Upper lobe of right lung (tissue), 1 donor: Measurements from ENCODE around the gene TP73. TPM values are rescaled to one million over a fixed set of nuclear protein-coding genes. Genes with fewer than 3 reads are reported as not detected.
A peak's percentile ranks its signal among the peaks of the same experiment; 100 is the strongest.

Source experiments
- ATAC-seq: fragments of 200-7000 bp; cut with Tn5 transposase; one replicate; pipeline ENCODE4 v1.9.1; 2020; ENCODE audit warnings: mild to moderate bottlenecking, moderate library complexity
- DNase-seq: peaks from one replicate; pipeline ENCODE4 v3.0.0-alpha.2; 2020
- H3K27ac ChIP-seq: fragments of 200-600 bp; one replicate; pipeline ENCODE4 v1.8.0; 2022
- H3K27me3 ChIP-seq: fragments of 200-600 bp; one replicate; pipeline ENCODE4 v1.8.0; 2022; ENCODE audit warnings: mild to moderate bottlenecking
- H3K36me3 ChIP-seq: fragments of 200-600 bp; one replicate; pipeline ENCODE4 v1.8.0; 2022
- H3K4me1 ChIP-seq: fragments of 200-600 bp; one replicate; pipeline ENCODE4 v1.8.0; 2022
- H3K4me3 ChIP-seq: fragments of 200-600 bp; one replicate; pipeline ENCODE4 v1.8.0; 2022; ENCODE audit warnings: mild to moderate bottlenecking
- H3K9me3 ChIP-seq: fragments of 200-600 bp; one replicate; pipeline ENCODE4 v1.8.0; 2022
- CTCF ChIP-seq: fragments of 200-600 bp; IDR thresholded peaks from one replicate; pipeline ENCODE4 v1.8.0; 2022; ENCODE audit warnings: antibody characterized with exemption
- intact Hi-C: fragments of 100-400 bp; cut with DNase I; formaldehyde crosslinking; loops from one replicate; pipeline ENCODE4 v1.11.0; 2022
- total RNA-seq: library from RNA; stranded (reverse); fragmentation: NEBNext Ultra II Directional; extraction: Animal tissue kit (Norgen Biotek cat#: 25700); gene quantifications from one replicate; pipeline ENCODE4 v1.2.1, GENCODE V29; 2021
- donor health status: DM: no; HTN: yes; CAD: no; lungs with severe emphysema.

Gene TP73
- total RNA-seq, 1 donor from 2014 or later: 0.29 TPM

- intact Hi-C loops: no loop called here
- peaks cover 9% of the 10 kb centered on the region for H3K27me3 ChIP-seq
These were observed 8.4 kb downstream of the TP73 start for GRCh38 chr1:3660704-3661103.

GRCh38 chr1:3661631-3662030, 9.3 kb downstream of the TP73 start:
- no peak overlapping the region for H3K27ac ChIP-seq
- no peak for ATAC-seq
- no peaks in the 10 kb centered on the region for H3K9me3 ChIP-seq
- no peak overlapping the region for H3K4me3 ChIP-seq
- intact Hi-C loops: no loop called here
- no peaks in the 10 kb centered on the region for H3K4me1 ChIP-seq
- H3K36me3 ChIP-seq: no peaks in the 10 kb centered on the region
- no peak for TF ChIP-seq CTCF
- no peak for DNase-seq
- H3K27me3 ChIP-seq: peaks cover 9% of the 10 kb centered on the region

More at GRCh38 chr1:3660704-3661103, 8.4 kb downstream of the TP73 start:
- DNase-seq (no peak), ATAC-seq (no peak)
- no peaks in the 10 kb centered on the region for H3K36me3 ChIP-seq
- H3K4me3 ChIP-seq: no peak overlapping the region
- no peak overlapping the region for H3K27ac ChIP-seq
- no peak for TF ChIP-seq CTCF
- no peaks in the 10 kb centered on the region for H3K9me3 ChIP-seq
- H3K4me1 ChIP-seq: no peaks in the 10 kb centered on the region

GRCh38 chr1:3662080-3662671, 9.9 kb downstream of the TP73 start:
- no peak for TF ChIP-seq CTCF
- DNase-seq: peak; percentile 43
- intact Hi-C loops: no loop called here

GRCh38 chr1:3663999-3664699, 11.8 kb downstream of the TP73 start:
- intact Hi-C loops: no loop called here
- H3K9me3 ChIP-seq: no peaks in the 10 kb centered on the region
- ATAC-seq (no peak), DNase-seq (peak; percentile 36)
- H3K4me3 ChIP-seq: no peak overlapping the region
- H3K36me3 ChIP-seq: no peaks in the 10 kb centered on the region
- peaks cover 7% of the 10 kb centered on the region for H3K4me1 ChIP-seq
- H3K27me3 ChIP-seq: no peaks in the 10 kb centered on the region
- TF ChIP-seq CTCF: no peak
- H3K27ac ChIP-seq: no peak overlapping the region

More at GRCh38 chr1:3662080-3662671, 9.9 kb downstream of the TP73 start:
- H3K4me1 ChIP-seq: no peaks in the 10 kb centered on the region
- no peaks in the 10 kb centered on the region for H3K36me3 ChIP-seq
- no peak overlapping the region for H3K27ac ChIP-seq
- no peaks in the 10 kb centered on the region for H3K9me3 ChIP-seq
- H3K4me3 ChIP-seq: no peak overlapping the region
- no peak for ATAC-seq
- H3K27me3 ChIP-seq: peaks cover 9% of the 10 kb centered on the region

- H3K27ac ChIP-seq: no peak overlapping the region
- ATAC-seq: no peak
These were observed 12.5 kb downstream of the TP73 start for GRCh38 chr1:3664700-3665375.

More at GRCh38 chr1:3664700-3665375, 12.5 kb downstream of the TP73 start:
- no peak overlapping the region for H3K4me3 ChIP-seq
- TF ChIP-seq CTCF: no peak
- H3K27me3 ChIP-seq: no peaks in the 10 kb centered on the region
- H3K36me3 ChIP-seq: no peaks in the 10 kb centered on the region
- DNase-seq: peak; percentile 34
- intact Hi-C loops: no loop called here
- H3K9me3 ChIP-seq: no peaks in the 10 kb centered on the region
- peaks cover 9% of the 10 kb centered on the region for H3K4me1 ChIP-seq
